ENCODE results near the gene KCNIP4. TPM values are rescaled to one million over a fixed set of nuclear protein-coding genes. Genes with fewer than 3 reads are reported as not detected.

The KCNIP4 gene
- total and polyA plus RNA-seq, 2 donors (not counting 1 experiment from before 2014, with no cell fraction given), result not detected

- ATAC-seq (ENCODE audit: low read depth) (no peak), DNase-seq (no peak)
- Histone ChIP-seq H4K20me1 (ENCODE audit: control insufficient read depth, insufficient read depth, low read length, poor library complexity, severe bottlenecking) (no peaks in the 10 kb centered on the region), H3K4me1 (ENCODE audit: control insufficient read depth in 2 of 2, insufficient read depth in 2 of 2, low read length in 2 of 2) (no peaks in the 10 kb centered on the region), H3K4me3 (ENCODE audit: control extremely low read depth in 1 of 5, extremely low read depth in 1 of 5, insufficient read depth in 1 of 5, low read depth in 2 of 5, low read length in 4 of 5) (no peak overlapping the region), H3K9me3 (ENCODE audit: control extremely low read depth in 1 of 3, control insufficient read depth in 2 of 3, insufficient read depth in 1 of 3, low read length in 2 of 3) (no peaks in the 10 kb centered on the region), H3K27me3 (replicated peaks in 1 of 4; ENCODE audit: control extremely low read depth in 1 of 4, control insufficient read depth in 3 of 4, insufficient read depth in 4 of 4, low read length in 3 of 4) (no peaks in the 10 kb centered on the region), H3K27ac (ENCODE audit: low read length in 2 of 2) (no peak overlapping the region), H2AFZ (ENCODE audit: insufficient read depth, low read depth, low read length, poor library complexity, severe bottlenecking) (no peak overlapping the region), H3K4me2 (replicated peaks; ENCODE audit: low read depth, low read length, poor library complexity, severe bottlenecking) (no peak overlapping the region), H3K36me3 (replicated peaks in 1 of 2; ENCODE audit: control extremely low read depth in 1 of 2, control insufficient read depth in 1 of 2, extremely low read depth in 1 of 2, insufficient read depth in 2 of 2, low read length in 1 of 2) (no peaks in the 10 kb centered on the region), H3K79me2 (ENCODE audit: control insufficient read depth, insufficient read depth, low read length) (no peaks in the 10 kb centered on the region), H3K9ac (ENCODE audit: low read length) (no peak overlapping the region)
- TF ChIP-seq CTCF (IDR thresholded peaks at IDR 0.05), result no peak
- TF ChIP-seq EZH2 (IDR thresholded peaks at IDR 0.05; ENCODE audit: borderline replicate concordance, insufficient read depth, low read depth, low read length, poor library complexity, severe bottlenecking), result no peak
- intact Hi-C loops (cut with micrococcal nuclease), result no loop called here
- Mint-ChIP-seq H3K9me3 (ENCODE audit: insufficient read depth) (peaks cover 2% of the 10 kb centered on the region), H3K27me3 (no peaks in the 10 kb centered on the region), H3K27ac (no peak overlapping the region), H3K4me3 (no peak overlapping the region), H3K4me1 (no peaks in the 10 kb centered on the region)
- 90% methylated on average over 4 of the region's 4 CpGs for WGBS (ENCODE audit: insufficient coverage)
- ChIA-PET CTCF (no interaction called here), POLR2A (no interaction called here)
These were observed 538.2 kb downstream of the KCNIP4 start for GRCh38 chr4:21410372-21410771.

DNA sequence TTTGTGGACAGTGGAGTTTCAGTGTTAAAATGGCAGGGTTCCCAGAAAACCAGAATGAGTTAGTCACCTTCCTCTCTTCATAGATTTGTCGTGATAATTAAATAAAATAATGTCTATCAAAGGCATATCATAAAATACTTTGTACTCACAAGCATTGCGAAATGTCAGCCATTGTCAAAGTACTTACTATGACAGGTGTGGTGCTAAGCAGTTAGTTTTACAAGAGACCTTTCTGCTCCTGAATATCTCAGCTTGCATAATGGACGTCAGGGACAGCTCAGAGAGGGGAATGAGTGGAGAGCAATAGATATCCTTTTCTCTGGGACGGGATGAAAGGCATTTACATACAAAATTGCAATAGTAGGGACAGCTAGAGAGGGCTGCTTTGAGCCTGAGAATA, 560.9 kb downstream of the KCNIP4 start:
- ATAC-seq (ENCODE audit: low read depth) (no peak), DNase-seq (no peak)
- CTCF ChIA-PET, result no interaction called here
- Histone ChIP-seq H3K4me2 (replicated peaks; ENCODE audit: low read depth, low read length, poor library complexity, severe bottlenecking) (no peak overlapping the region), H3K4me1 (ENCODE audit: control insufficient read depth in 2 of 2, insufficient read depth in 2 of 2, low read length in 2 of 2) (no peaks in the 10 kb centered on the region), H2AFZ (ENCODE audit: insufficient read depth, low read depth, low read length, poor library complexity, severe bottlenecking) (no peak overlapping the region), H3K27me3 (replicated peaks in 1 of 4; ENCODE audit: control extremely low read depth in 1 of 4, control insufficient read depth in 3 of 4, insufficient read depth in 4 of 4, low read length in 3 of 4) (no peaks in the 10 kb centered on the region), H4K20me1 (ENCODE audit: control insufficient read depth, insufficient read depth, low read length, poor library complexity, severe bottlenecking) (no peaks in the 10 kb centered on the region), H3K36me3 (replicated peaks in 1 of 2; ENCODE audit: control extremely low read depth in 1 of 2, control insufficient read depth in 1 of 2, extremely low read depth in 1 of 2, insufficient read depth in 2 of 2, low read length in 1 of 2) (no peaks in the 10 kb centered on the region), H3K9me3 (ENCODE audit: control extremely low read depth in 1 of 3, control insufficient read depth in 2 of 3, insufficient read depth in 1 of 3, low read length in 2 of 3) (no peaks in the 10 kb centered on the region), H3K9ac (ENCODE audit: low read length) (no peak overlapping the region), H3K27ac (ENCODE audit: low read length in 2 of 2) (no peak overlapping the region), H3K4me3 (ENCODE audit: control extremely low read depth in 1 of 5, extremely low read depth in 1 of 5, insufficient read depth in 1 of 5, low read depth in 2 of 5, low read length in 4 of 5) (no peak overlapping the region), H3K79me2 (ENCODE audit: control insufficient read depth, insufficient read depth, low read length) (no peaks in the 10 kb centered on the region)
- peaks cover 5% of the 10 kb centered on the region for H3K9me3 Mint-ChIP-seq (ENCODE audit: insufficient read depth)
- no peaks in the 10 kb centered on the region for H3K4me1 Mint-ChIP-seq
- no peak overlapping the region for H3K27ac Mint-ChIP-seq
- no peak overlapping the region for H3K4me3 Mint-ChIP-seq
- no peak for TF ChIP-seq EZH2 (IDR thresholded peaks at IDR 0.05; ENCODE audit: borderline replicate concordance, insufficient read depth, low read depth, low read length, poor library complexity, severe bottlenecking)
- no peak for TF ChIP-seq CTCF (IDR thresholded peaks at IDR 0.05)
- H3K27me3 Mint-ChIP-seq, result no peaks in the 10 kb centered on the region
- POLR2A ChIA-PET, result no interaction called here
- intact Hi-C loops (cut with micrococcal nuclease), result no loop called here
- no CpG with 5 or more reads among the region's 4 CpGs for WGBS (ENCODE audit: insufficient coverage)
